Measurements from ENCODE around the gene OR4E2.

GRCh38 chr14:21642683-21643082 lies 11.0 kb upstream of the OR4E2 start:
- TF ChIP-seq, protein P1, sequence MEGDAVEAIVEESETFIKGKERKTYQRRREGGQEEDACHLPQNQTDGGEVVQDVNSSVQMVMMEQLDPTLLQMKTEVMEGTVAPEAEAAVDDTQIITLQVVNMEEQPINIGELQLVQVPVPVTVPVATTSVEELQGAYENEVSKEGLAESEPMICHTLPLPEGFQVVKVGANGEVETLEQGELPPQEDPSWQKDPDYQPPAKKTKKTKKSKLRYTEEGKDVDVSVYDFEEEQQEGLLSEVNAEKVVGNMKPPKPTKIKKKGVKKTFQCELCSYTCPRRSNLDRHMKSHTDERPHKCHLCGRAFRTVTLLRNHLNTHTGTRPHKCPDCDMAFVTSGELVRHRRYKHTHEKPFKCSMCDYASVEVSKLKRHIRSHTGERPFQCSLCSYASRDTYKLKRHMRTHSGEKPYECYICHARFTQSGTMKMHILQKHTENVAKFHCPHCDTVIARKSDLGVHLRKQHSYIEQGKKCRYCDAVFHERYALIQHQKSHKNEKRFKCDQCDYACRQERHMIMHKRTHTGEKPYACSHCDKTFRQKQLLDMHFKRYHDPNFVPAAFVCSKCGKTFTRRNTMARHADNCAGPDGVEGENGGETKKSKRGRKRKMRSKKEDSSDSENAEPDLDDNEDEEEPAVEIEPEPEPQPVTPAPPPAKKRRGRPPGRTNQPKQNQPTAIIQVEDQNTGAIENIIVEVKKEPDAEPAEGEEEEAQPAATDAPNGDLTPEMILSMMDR (IDR thresholded peaks at IDR 0.05; ENCODE audit: poor library complexity) = no peak
- TF ChIP-seq EZH2 (IDR thresholded peaks at IDR 0.05; ENCODE audit: borderline replicate concordance) (no peak), EZH2phosphoT487 (IDR thresholded peaks at IDR 0.05; ENCODE audit: low read depth, severe bottlenecking, unreplicated experiment) (no peak)
